Stimulated activated CD8-positive, alpha-beta memory T cell treated with anti-CD3 and anti-CD28 coated beads, Interleukin-12 subunit alpha, Interleukin-12 subunit beta, amount 100 ng/mL, for 24 hours (primary cell): Measurements from ENCODE around the gene BPIFB4.
"Not testable (repeated sequence)": the region's sequence is repeated elsewhere in the genome, so short reads cannot be mapped to it uniquely, and the experiment has no call there.

Experiments used
- DNase-seq: peaks from one replicate; pipeline ENCODE4 v3.0.0-alpha.2; 2020; ENCODE audit errors: extremely low read depth

Gene BPIFB4

DNA sequence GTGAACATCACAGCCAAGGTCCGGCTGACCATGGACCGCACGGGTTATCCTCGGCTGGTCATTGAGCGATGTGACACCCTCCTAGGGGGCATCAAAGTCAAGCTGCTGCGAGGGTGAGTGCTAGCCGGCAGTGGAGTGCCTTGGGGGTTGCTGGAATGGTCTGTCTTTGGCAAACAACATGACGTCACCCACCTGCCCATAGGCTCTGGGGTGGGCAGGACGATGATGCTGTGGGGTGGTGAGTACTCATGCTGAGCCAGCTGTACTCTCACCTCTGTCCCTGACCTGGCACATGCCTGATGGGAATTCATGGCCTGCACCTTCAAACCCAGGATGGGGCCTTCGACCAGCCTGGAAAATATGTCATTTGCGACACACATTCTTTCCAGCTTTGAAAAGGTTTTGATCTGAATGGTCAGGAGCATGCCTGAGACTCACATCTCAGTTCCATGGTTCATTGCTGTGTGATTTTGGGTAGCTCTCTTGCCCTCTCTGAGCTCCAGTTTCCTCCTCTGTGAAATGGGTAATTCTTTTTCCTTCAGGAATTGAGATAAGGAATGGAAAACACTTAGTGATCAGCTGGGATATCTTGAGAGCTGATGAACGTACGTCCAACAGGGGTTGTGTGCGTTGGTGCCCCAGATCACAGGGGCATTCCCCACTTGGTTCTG is 6.7 kb downstream of the BPIFB4 start:
- no peak for DNase-seq

DNA sequence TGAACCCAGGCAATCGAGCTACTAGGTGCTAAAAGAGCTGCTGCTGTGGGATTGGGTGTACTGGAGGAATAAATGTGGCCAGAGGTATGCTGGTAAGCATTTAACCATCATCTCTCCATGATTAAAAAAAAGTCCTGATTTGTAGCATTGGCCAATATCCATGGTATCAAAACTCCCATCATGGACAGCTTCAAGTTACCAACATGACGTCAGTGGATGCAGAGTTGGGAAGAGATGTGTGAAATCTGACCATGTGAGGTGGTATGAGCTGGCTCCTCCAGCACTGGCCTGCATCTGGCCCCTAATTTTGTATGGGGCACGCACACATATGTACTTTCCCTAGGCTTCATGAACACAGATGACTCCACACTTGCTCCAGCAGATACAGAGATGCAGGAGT is 11.7 kb downstream of the BPIFB4 start:
- DNase-seq, result no peak

DNA sequence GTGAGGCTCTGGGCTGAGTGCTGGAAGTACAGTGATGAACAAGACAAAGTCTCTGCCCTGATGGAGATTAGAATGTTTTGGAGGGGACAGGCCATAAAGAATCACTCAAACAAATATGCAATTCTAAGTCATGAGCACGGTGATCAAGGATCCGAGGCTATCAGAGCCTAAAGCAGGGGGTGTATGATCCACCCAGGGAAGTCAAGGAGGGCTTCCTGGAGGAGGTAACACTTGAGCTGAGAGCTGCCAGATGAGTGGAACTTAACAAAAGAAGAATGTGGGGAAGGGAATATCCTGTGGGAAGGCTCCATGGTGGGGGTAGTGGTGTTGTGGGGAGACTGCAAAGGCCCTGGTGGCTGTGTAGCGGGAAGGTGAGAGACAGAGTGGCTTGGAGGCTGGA is 12.2 kb downstream of the BPIFB4 start:
- no peak for DNase-seq

DNA sequence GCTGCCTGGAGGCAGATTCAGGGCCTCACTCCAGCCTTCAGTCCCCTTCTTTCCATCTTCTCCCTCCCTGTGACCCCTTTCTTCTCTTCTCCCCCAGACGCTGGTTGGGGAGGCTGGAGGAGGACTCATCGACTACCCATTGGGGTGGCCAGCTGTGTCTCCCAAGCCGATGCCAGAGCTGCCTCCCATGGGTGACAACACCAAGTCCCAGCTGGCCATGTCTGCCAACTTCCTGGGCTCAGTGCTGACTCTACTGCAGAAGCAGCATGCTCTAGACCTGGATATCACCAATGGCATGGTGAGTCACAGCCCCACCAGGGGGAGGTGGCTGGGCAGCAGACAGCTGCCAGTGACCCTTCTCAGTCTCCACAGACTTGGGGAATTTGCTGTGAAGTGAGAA is 12.9 kb downstream of the BPIFB4 start:
- DNase-seq, result no peak

DNA sequence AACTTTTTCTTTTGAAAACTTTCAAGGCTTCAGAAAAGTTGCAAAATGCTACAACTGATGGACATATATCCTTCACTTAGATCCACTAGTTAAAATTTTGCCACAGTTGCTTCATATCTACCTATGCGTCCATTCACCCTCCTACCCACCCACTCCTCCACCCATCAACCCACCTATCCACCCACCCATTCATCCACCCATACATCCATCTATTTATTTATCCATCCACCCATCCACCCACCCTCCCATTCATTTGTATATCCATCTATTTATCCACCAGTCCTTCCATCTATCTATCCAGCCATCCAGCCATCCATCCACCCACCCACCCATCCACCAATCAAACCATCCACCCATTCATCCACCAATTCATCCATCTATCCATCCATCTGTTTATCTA is 13.6 kb downstream of the BPIFB4 start:
- no peak for DNase-seq

DNA sequence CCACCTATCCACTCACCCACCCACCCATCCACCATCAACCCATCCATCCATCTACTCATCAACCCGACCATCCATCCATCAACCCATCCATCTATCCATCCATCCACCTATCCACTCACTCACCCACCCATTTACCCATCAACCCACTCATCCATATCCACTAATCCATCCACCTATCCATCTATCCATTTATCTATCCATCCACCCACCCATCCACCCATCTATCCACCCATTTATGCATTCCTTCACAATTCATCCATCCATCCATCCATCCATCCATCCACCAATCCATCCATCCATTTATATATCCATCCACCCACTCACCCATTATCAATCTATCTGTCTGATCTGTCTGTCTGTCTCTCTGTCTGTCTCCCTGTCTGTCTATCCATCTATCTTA is 14.1 kb downstream of the BPIFB4 start:
- DNase-seq, result no peak

DNA sequence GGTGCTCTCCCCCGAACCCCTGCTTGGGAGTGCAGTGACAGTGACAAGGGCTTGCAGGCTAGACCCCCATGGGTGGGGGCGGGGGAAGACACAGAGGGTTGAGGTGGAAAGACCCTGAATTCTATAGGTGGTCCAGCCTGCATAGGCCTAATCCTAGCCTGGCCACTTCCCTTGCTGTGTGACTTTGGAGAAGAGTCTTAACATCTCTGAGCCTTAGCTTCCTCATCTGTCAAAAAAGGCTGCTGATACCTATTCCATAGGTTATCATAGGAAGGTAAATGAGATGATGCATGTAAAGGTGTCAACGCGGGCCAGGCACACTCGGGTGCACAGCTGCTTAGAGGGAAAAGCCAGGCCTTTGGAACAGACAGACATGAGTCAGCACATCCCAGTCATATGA is 15.8 kb downstream of the BPIFB4 start:
- no peak for DNase-seq

DNA sequence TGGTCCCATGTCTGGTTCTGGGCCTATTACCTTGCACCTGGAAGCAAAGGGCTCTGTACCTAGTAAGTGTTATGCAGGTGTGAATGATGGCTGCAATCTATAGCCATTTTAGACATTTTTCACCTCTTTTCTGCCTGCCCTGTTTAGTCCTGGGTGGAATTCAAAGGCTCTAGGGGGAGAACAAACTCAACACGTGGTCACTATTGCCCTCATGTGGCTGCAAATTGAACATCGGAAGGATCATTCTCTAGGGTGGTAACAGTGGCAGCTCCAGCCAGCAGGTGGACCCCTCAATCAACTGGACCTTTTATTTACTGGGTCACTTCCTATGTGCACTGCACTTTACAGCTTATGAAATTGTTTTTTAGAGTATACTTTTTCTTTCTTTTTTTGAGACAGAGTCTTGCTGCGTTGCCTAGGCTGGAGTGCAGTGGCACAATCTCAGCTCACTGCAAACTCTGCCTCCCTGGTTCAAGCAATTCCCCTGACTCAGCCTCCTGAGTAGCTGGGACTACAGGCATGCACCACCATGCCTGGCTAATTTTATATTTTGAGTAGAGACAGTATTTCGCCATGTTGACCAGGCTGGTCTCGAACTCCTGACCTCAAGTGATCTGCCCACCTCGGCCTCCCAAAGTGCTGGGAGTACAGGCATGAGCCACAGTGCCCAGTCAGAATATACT is 16.6 kb downstream of the BPIFB4 start:
- not testable (repeated sequence) for DNase-seq

DNA sequence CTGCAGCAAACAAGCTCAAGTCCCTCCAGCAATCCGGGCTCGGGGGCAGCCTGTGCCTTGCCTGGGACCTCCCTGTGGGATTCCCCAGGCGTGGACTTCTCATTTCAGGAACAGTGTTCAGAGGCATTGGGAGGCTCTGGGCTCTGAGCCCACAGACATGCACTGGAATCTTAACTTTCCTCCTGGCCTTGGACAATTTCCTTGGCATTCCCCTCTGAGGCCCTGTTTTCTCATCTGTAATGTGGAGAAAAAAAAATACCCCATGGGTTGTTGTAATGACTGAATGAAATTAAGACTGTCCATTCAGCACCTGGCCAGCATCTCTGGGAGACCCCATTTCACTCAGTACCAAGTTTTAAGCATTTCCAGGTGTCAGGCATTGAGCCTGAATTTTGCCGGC is 17.6 kb downstream of the BPIFB4 start:
- no peak for DNase-seq

DNA sequence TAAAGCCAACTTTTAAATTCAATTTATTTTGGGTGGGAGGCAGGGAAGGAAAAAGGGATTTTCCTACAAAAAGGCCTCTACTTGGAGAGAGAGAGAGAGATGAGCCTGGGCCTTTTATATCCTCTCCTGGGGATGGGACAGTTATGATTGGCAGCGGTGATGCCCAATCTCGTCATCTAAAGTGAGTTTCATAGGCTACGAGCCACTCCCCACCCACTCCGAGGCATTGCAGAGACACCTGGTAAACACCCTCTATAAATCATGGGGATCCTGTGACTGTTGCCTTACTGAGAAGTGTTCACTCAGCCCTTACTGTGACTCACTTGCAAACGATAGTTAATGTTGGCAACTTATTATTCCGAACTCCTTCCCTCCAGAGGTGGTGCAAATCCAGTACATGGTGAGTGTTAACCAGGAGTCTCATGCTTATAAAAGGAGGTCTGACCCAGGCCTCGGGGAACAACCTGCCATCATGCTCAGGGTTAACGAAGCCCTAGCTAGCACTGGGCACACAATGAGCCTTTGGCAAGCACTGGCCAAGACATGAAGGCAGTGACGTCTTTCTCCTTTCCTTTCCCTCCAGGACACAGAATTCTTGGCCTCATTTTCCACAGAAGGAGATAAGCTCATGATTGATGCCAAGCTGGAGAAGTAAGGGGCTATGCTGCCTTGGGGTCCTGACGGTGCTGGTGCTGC is 20.5 kb downstream of the BPIFB4 start:
- no peak for DNase-seq

DNA sequence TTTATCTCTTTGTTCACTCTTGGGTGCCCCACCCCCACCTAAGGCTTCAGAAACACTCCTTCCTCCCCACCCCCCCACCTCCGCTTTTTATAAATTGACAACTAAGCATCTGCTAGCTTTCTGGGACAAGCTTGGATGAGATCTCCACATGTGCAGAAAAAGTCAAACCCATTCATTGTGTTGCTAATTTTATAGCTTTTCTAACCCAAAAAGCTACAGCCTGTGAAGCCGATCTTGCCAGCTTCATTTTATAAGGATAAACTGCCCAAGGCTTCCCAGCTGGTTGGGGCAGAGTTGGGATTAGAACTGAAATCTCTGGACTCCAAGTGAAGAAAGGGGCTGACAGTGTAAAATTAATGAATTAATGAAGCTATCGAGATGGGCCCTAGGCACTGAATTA is 24.1 kb downstream of the BPIFB4 start:
- no peak for DNase-seq

DNA sequence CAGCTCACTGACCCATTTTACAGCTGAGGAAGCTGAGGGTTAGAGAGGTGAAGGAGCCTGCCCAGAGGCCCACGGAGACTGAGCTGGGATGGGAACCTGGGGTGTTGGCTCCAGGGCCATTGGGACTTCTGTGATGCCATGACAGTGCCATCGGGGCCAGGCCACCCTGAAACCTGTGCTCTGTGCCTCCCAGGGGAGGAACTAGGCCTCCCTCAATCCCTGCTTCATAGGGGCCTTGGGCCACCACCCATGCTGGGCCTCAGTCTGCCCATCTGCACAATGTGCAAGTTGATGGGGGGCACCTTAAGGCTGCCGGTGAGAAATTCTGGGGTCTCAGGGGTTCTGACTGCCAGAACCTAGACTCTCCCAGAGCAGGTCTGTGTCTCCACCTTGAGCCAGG is 24.9 kb downstream of the BPIFB4 start:
- no peak for DNase-seq

DNA sequence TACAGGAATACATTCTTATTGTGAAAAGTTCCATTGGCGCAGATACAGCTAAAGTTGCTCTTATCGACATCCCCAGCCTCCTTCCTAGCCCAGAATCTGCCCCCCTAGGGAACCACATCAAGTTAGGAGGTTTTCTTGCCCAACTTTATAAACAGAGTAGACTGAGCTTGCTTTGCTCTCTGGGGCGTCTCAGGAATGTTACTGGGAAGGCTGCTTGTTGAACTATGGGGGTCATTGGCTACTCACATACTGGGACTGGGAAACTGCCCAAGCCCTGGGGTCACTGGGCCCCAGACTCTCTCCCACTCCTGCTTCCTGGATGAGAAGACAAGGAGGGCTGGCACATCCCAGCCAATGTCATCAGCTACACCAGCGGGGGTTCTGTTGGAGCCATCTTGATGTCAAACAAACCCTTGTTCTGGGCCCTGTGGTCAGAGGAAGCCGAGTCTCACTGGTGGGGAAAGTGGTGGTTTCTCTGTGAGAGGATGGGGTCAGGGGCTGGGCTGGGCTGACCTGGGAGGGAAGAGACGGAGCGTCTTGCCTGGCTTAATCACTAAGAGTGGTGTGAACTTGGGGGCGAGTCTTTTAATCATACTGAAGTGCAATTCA is 26.0 kb downstream of the BPIFB4 start:
- DNase-seq, result no peak

DNA sequence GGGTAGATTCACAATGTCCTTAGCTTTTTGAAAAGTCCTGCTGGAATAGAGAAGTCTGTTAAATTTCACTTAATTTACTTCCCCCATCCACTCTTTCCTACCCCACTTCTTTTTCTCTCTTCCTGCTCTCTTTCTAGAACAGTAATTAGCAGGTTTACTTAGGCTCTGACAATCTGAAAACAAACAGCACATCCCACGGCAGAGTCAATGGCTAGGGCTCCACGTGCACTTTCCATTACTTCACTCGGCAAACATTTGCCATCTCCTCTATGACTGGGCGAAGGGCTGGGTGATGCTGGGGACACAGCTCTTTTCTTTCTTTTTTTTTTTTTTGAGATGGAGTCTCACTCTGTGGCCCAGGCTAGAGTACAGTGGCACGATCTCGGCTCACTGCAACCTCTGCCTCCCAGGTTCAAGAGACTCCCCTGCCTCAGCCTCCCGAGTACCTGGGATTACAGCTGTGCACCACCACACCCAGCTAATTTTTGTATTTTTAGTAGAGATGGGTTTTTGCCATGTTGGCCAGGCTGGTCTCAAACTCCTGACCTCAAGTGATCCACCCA is 26.7 kb downstream of the BPIFB4 start:
- DNase-seq, result not testable (repeated sequence)

DNA sequence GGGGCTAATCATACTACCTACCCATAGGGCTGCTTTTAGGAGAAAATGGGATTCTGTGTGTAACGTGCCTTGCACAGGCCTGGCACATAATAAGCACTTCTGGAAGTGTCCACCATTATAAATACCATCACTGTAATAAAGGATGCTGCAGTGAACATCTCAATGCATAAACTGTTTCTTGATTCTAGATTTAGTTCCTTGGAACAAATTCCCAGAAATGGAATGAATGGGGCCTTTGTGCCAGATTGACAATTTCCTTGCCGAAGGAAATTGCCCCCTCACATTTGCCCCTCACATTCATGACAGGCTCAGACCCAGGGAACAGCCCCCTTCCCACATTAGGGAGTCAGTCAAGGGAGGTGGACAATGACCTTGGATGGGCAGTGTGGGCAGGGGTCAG is 29.2 kb downstream of the BPIFB4 start:
- DNase-seq, result no peak

DNA sequence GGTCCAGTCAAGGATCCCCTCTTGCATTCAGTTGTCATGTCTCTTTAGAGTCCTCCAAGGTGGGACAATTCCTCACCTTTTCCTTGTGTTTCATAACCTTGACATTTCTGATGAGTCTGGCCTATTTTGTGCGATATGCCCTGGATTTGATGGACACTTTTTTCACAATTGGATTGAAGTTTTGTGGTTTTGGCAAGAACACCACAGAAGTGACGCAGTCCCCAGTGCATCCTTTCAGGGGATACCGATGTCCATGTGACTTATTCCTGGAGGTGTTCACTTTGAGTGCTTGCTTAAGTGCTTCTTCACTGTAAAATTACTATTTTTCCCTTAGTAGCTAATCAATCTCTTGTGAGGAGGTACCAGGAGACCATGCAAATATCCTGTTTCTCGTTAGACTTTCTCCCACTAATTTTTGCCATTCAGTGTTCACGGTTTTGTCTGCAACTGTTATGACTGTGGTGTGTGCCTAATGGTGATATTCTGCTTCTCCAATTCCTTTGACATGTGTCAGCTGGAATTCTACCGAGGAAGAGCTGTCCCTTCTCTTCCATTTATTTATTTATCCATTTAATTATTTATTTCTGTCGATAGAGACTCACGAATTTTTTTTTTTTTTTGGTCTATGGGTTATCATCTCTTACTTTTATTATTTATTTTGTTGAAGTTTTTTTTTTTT is 30.8 kb downstream of the BPIFB4 start:
- no peak for DNase-seq

DNA sequence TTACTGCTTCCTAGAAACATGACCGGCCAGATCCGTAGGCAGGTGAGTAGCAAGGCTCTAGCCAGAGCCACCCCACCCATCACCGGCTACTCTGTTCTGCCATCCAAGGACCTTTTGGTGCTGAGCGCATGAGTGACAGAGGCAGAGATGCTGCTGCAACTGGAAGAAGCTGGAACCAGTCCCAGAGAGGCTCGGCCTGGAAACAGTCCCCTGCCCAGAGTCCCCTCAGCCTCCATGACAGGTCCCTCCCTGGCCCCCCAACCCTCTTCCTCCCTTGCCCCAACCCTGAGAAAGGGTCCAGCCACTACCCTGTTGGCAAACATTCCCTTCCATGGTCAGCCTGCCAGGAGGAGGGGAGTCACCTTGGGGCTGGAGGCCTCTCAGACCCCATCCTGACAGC is 31.9 kb downstream of the BPIFB4 start:
- DNase-seq, result no peak

DNA sequence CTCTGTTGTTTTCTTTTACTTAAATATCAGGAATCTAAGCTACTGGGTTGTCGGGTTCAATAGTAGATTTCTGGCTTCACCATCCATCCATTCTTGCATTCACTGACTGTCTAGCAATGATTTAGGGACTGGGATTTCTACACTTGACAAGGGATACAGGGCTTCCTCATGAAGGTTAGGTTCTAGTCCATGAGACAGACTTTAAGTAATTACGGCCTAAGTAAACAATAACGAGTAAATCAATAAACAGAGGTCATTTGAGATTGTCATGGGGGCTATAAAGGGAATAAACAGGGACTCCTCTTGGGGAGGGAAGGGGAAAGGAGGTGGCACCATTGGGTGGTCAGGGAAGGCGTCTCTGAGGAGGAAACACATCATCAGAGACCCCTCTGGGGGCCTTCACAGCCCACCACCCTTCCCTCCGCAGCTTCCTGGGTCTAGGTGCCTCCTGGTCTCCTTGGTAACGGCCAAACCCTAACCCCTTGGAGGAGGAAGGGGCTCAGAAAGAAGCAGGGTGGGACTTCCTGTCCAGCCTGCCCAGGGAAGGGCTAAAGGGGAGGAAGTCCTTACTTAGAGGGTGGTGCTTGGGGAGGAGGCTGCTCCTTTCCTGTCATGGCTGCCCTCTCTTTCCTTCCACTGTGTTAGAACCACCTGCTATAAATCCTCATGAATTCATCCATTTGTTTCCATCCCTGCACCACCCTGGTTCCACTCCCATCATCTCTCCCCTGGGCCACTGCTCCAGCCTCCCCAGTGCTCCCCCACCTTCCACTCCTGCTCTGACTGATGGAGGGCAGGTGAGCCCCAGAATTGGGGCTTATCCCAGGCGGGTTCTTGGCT is 33.3 kb downstream of the BPIFB4 start:
- DNase-seq, result no peak

DNA sequence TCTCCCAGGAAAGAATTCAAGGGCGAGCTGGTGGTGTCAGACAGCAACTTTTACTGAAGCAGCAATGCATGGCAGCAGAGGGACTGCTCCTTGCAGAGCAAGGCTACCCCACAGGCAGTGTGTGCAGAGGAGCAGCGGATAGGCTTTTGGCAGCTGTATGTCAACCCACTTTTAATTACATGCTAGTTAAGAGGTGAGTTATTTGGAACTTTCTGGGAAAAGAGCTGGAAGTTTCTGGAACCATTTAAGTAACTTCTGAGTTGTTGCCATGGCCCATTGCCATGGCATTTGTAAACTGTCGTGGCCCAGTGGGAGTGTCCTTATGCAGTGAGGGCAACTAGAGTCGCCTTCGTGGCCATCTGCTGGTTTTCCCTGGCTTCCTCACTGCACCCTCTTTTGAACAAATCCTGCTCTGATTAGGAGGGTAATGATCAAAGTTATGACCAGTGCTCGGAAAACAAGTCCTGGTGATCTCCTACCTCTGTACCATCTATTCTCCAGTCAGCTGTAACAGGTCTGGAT is 34.0 kb downstream of the BPIFB4 start:
- no peak for DNase-seq

DNA sequence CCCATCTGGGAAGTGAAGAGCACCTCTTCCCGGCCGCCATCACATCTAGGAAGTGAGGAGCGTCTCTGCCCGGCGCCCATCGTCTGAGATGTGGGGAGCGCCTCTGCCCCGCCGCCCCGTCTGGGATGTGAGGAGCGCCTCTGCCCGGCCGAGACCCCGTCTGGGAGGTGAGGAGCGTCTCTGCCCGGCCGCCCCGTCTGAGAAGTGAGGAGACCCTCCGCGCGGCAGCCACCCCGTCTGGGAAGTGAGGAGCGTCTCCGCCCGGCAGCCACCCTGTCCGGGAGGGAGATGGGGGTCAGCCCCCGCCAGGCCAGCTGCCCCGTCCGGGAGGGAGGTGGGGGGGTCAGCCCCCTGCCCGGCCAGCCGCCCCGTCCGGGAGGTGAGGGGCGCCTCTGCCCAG is 36.1 kb downstream of the BPIFB4 start:
- DNase-seq, result not testable (repeated sequence)
